Spinal cord (tissue), 10 donors: ENCODE results near the gene FOXP1. TPM values are rescaled to one million over a fixed set of nuclear protein-coding genes. Genes with fewer than 3 reads are reported as not detected.

Source experiments
- DNase-seq, 6 donors: peaks; one replicate each; pipeline versions ENCODE4 v3.0.0 to v3.0.0-alpha.2; 2013 to 2015; ENCODE audit warnings: low spot score in 6 of 6, low read depth in 4 of 6
- H3K27ac ChIP-seq: one replicate; pipeline ENCODE4 v1.5.1; 2013; ENCODE audit warnings: low read depth, low read length, control low read depth
- H3K27me3 ChIP-seq: one replicate; pipeline ENCODE4 v1.6.1; 2013; ENCODE audit warnings: low read length; ENCODE audit not compliant: control insufficient read depth, insufficient read depth
- H3K36me3 ChIP-seq: one replicate; pipeline ENCODE4 v1.6.1; 2013; ENCODE audit warnings: low read length; ENCODE audit not compliant: control insufficient read depth, insufficient read depth
- H3K4me1 ChIP-seq: one replicate; pipeline ENCODE4 v1.6.1; 2013; ENCODE audit warnings: low read length; ENCODE audit not compliant: control insufficient read depth, insufficient read depth
- H3K4me3 ChIP-seq: one replicate; pipeline ENCODE4 v1.5.1; 2013; ENCODE audit warnings: low read depth, low read length, control low read depth
- H3K9me3 ChIP-seq: one replicate; pipeline ENCODE4 v1.6.1; 2013; ENCODE audit warnings: low read length; ENCODE audit not compliant: control insufficient read depth, insufficient read depth
- WGBS: methylation state at CpG from one replicate; pipeline ENCODE4 v1.1.5; 2013; ENCODE audit warnings: missing lambda C conversion rate; ENCODE audit not compliant: insufficient coverage; 5-methylcytosine and 5-hydroxymethylcytosine counted together
- polyA plus RNA-seq, 2 donors: library from polyadenylated mRNA; unstranded; fragments of 120-200 nt; gene quantifications; one replicate each; pipeline ENCODE4 v1.2.1, GENCODE V29; 2013; ENCODE audit not compliant: insufficient read length in 2 of 2
- total RNA-seq, 2 donors: library from RNA; depleted of rRNA in 1 of 2; stranded (reverse); fragments of 120-200 nt in 1 of 2; fragments of >200 nt in 1 of 2; gene quantifications; one replicate each; pipeline versions ENCODE4 v1.2.3 to v1.2.4, GENCODE V29; 2013 to 2014
- donor health status: healthy.

The FOXP1 gene
- total and polyA plus RNA-seq, 4 donors, result 27.4 to 118 (median 66.1) TPM

GRCh38 chr3:71064956-71065763 lies 518.4 kb downstream of the FOXP1 start:
- Histone ChIP-seq H3K27me3 (peaks cover 33% of the 10 kb centered on the region), H3K9me3 (no peaks in the 10 kb centered on the region), H3K27ac (peak overlapping the region; percentile 95), H3K36me3 (no peaks in the 10 kb centered on the region), H3K4me3 (peak overlapping the region; percentile 63), H3K4me1 (peaks cover 16% of the 10 kb centered on the region)
- peak in 4 of 6 donors; percentile 45 to 86 (median 62) for DNase-seq
- WGBS, result 0% methylated on average over 71 of the region's 85 CpGs

DNA sequence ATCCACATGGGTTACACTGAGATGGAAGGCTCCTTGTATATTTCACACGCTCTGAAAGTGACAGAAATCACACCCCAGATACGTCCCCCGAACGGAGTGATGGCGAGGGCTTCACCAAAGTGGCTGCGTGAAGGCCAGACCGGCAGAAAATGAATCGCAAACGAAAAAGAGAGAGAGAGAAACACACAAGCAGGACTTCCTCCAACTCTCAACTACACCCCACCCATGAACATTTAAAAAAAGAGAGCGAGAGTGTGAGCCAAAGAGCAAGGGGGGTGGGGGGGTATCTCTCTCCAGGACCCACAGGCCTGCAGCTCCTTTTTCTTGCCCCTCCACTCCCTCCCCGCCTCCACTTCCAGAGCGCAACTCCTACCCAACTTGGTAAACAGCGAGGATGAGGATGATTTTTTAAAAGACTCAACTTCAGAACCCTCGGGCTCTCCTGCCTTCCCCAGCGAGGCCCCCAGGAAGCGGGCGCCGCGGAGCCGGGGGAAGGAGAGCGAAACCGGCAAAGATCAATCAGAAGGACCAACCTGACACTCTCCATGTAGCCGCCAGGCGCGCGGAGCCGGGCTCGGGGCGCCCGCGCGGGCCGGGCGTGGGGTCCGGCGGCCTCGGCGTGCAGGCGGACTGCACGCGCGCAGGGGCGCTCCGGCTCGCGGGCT lies 519.1 kb downstream of the FOXP1 start:
- no peaks in the 10 kb centered on the region for H3K36me3 ChIP-seq
- peaks cover 16% of the 10 kb centered on the region for H3K4me1 ChIP-seq
- peak overlapping the region; percentile 78 for H3K4me3 ChIP-seq
- WGBS, result under 1% methylated on average over 33 of the region's 46 CpGs
- H3K27ac ChIP-seq, result peak overlapping the region; percentile 96
- no peaks in the 10 kb centered on the region for H3K9me3 ChIP-seq
- peak in 3 of 6 donors; percentile 31 to 70 (median 37) for DNase-seq
- peaks cover 33% of the 10 kb centered on the region for H3K27me3 ChIP-seq

DNA sequence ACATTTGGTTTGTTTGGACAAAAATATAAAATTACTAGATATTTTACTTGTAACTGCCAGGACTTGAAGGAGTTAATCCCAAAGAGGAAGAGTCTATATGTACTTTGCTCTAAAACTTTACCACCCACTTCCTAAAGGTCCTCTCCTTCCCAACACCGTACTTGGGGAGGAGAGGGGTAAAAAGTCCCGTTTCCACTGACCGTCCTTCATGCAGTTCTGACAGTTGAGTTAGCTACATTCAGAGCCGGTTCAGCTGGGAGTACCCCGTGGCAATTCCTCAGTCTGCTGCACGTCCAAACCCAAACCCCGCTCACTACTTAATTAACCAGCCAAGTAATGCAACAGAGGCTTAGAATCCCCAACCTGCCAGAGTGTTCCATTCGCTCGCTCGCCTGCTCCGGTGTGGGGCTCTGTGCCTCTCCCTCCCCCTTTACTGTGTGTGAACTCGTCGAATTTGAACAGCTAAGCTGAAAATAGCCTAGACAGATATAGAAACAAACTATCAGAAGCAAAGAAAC lies 519.7 kb downstream of the FOXP1 start:
- Histone ChIP-seq H3K27me3 (peaks cover 33% of the 10 kb centered on the region), H3K27ac (peak overlapping the region; percentile 96), H3K4me3 (peak overlapping the region; percentile 78), H3K9me3 (no peaks in the 10 kb centered on the region), H3K36me3 (no peaks in the 10 kb centered on the region), H3K4me1 (peaks cover 16% of the 10 kb centered on the region)
- WGBS, result 12% methylated on average over 6 of the region's 13 CpGs
- DNase-seq, result peak in 1 of 6 donors; percentile 78

GRCh38 chr3:71062952-71063772 lies 520.4 kb downstream of the FOXP1 start:
- peak overlapping the region; percentile 96 for H3K27ac ChIP-seq
- 80% methylated on average over 1 of the region's 6 CpGs for WGBS
- peak overlapping the region; percentile 78 for H3K4me3 ChIP-seq
- no peaks in the 10 kb centered on the region for H3K36me3 ChIP-seq
- peaks cover 13% of the 10 kb centered on the region for H3K4me1 ChIP-seq
- DNase-seq, result no peak
- no peaks in the 10 kb centered on the region for H3K9me3 ChIP-seq
- H3K27me3 ChIP-seq, result peaks cover 33% of the 10 kb centered on the region

DNA sequence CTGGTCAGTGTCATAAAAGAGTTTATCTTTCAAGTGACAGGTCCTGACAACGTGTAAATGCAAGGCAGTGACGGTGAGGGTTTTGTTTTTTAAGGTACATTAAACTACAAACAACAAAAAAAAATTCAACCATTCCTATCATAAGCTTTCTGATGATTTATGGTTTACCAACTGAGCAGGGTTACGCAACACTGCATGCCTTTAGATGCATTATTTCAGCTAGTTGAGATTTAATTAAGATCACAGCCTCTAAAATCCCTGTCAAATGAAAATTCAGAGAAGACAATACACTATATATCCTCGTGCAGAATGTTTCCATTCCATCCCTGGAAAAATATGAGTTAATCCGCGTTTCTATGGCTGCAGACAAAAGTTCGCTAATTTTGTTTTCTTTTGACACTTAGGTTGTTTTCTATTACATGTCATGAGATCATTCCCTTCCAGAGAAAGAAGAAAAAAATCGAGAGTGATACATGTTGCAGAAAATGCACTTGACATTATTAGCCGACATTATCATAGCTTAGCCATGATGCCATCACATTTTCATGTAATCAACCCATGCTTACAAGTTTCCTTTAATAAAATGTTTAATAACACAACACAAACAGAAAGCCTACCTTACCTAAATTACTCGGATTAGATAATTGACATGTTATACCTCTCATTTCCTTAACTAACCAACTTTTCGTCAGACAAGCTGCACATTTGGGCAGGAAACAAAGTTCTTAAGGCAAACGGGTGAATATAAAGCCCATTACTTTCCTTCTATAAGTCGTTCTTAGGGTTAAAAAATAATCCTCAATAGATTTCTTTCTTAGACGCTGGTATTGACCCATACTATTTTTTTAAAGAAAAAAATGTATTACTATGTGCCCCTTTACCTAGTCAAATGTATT lies 521.2 kb downstream of the FOXP1 start:
- Histone ChIP-seq H3K36me3 (no peaks in the 10 kb centered on the region), H3K27me3 (peaks cover 33% of the 10 kb centered on the region), H3K9me3 (no peaks in the 10 kb centered on the region), H3K4me3 (peak overlapping the region; percentile 78), H3K4me1 (peaks cover 13% of the 10 kb centered on the region), H3K27ac (peak overlapping the region; percentile 96)
- WGBS, result 80% methylated on average over 1 of the region's 14 CpGs
- DNase-seq, result no peak

DNA sequence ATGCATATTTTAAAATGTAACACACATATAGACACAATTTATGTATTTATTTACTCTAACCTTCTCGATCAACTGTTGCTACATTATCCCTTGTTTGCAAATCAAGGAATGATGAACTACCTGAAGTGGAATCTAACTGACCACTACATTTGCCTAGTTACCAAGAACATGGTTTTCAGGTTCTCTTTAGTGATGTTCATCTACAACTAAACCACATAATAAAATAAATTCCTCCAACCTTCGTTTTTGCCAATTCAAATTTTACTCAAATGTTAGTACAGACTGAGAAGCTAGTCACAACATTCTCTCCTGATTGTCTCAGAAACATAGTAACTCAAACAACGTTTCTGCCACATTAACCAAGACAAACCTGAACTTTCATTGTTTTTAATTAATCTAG lies 521.9 kb downstream of the FOXP1 start:
- WGBS, result 96% methylated on average over 2 of the region's 3 CpGs
- no peak for DNase-seq
- Histone ChIP-seq H3K36me3 (no peaks in the 10 kb centered on the region), H3K9me3 (no peaks in the 10 kb centered on the region), H3K27ac (peak overlapping the region; percentile 54), H3K27me3 (peaks cover 32% of the 10 kb centered on the region), H3K4me3 (peak overlapping the region; percentile 78), H3K4me1 (peaks cover 13% of the 10 kb centered on the region)

DNA sequence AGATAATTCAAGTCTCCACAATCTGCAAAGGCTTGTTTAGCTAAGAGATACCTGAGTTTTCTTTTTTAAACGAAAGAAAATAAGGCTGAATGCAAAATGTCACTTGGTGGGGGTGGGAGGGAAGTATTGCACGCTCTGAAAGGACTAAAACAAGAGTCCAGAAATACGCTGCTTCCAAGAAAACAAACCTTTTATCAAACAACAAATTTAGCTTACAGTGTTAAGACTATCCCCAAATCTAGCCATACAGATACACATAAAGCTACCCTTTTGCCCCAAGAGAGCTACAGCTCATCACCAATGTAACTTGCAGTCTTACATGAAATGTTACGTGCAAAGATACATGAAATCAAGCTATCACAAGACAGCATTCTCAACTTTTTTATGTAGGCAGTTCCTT lies 522.5 kb downstream of the FOXP1 start:
- peaks cover 28% of the 10 kb centered on the region for H3K27me3 ChIP-seq
- DNase-seq, result no peak
- H3K27ac ChIP-seq, result no peak overlapping the region
- peaks cover 13% of the 10 kb centered on the region for H3K4me1 ChIP-seq
- no peaks in the 10 kb centered on the region for H3K36me3 ChIP-seq
- no CpG with 5 or more reads among the region's 4 CpGs for WGBS
- no peaks in the 10 kb centered on the region for H3K9me3 ChIP-seq
- H3K4me3 ChIP-seq, result peak overlapping the region; percentile 78

- Histone ChIP-seq H3K27ac (no peak overlapping the region), H3K36me3 (no peaks in the 10 kb centered on the region), H3K4me1 (peaks cover 13% of the 10 kb centered on the region), H3K4me3 (no peak overlapping the region), H3K9me3 (no peaks in the 10 kb centered on the region), H3K27me3 (peaks cover 27% of the 10 kb centered on the region)
- no peak for DNase-seq
- WGBS, result no CpG with 5 or more reads among the region's 2 CpGs
Measured at GRCh38 chr3:71060536-71060935, 523.0 kb downstream of the FOXP1 start.
